Kidney capillary endothelial cell (primary cell): ENCODE results near the gene KIAA1671.

Experiments
- DNase-seq: peaks from one replicate; pipeline ENCODE4 v3.0.0-alpha.2; 2018; ENCODE audit warnings: low spot score

The KIAA1671 gene

DNA sequence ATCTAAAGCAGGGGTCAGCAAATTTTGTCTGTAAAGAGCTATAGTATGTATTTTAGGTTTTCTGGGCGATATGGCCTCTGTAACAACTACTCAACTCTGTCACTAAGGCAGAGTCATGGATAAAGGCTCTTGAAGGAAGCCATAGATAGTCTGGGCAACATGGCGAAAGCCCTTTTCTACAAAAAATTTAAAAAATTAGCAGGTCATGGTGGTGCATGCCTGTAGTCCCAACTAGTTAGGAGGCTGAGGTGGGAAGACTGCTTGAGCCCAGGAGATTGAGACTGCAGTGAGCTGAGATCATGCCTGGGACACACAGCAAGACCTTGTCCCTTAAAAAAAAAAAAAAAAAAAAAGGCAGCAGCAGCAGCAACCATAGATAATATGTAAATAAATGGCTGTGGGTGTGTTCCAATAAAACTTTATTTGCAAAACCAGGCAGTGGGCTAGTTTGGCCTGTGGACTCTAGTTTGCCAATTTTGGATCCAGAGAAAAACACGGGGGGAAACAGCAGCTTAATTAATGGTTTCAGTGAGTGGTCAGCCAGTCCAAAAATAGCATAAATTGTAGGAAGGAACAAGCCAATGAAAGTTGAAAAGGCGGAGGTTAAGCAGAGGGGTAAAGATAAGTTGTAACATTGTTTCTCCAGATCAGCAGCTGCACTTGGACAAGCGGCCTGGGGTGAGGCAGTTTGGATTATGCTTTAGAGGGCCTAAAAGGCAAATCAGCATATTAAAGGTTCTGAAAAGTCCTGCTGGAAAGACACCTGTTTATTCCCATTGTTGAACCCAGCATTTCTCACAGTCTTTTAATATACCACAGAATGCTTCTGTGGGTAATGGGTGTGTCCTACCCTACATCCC, 62.6 kb downstream of the KIAA1671 start:
- DNase-seq = no peak

DNA sequence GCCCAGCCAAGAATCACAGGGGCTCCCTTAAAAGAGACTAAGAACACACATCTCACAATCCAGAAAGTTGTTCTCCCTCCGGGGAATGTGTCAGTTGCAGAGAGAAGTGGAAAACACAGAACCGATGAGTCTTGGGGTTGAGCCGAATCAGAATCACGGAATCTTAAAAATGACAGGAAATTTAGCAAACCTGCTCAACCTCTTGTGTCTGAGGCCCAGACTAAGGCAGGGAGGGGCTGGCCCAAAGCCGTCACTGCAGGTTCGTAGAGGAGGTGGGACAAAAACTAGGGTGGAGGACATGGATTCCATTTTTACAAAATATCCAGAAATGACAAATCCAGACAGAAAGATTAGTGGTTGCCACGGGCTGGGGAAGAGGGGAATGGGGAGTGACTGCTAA, 63.8 kb downstream of the KIAA1671 start:
- no peak for DNase-seq

DNA sequence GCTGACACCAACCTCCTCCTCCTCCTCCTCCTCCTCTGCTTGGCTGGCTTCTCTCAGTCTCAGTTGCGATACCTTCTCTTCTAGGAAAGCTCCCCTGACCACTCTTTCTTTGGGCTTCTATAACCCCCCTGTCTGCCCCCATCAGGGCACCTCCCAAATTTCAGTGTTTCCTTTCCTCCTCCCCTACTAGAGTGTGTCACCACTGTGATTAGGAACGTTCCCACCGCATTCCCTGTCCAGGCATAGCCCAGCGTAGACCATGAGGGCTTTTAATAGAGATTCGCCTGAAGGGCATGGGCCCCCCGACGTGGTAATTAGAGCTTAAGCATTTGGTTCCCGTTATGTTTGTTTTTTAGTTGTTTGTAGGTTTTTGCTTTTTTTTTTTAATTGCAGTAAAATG, 65.5 kb downstream of the KIAA1671 start:
- no peak for DNase-seq

DNA sequence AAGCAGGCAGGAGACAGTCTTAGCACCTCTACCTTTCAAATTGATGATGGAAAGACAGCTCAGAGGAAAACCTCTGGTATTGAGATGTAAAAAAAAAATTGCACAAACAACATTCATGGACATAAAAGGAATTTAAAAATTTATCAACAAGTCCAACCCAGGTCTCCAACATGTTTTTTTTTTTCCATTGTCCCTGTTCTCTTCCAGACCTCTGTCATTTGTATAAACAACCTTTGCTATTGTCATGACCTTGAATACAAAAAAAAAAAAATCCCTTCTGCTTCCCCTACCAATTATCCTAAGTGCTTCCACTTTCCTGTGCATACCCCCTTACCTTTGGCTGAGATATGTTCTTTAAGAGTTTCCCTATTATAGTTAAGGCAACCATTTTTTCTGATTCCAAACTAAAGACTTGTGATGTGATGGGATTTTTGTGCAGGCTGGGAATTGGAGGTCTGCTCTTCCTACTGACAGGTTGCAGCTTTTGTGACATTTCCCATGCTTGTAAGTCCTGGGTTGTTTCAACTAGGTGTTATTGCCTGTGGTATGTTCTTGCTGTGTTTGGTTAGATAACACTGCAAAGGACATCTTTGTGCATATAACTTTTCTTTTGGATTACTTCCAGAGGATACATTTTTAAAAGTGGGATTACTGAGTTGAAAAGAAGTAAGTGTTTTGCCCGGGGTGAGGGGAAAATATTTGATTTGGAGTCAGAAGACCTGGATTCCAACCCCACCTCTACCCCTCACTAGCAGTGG, 67.1 kb downstream of the KIAA1671 start:
- DNase-seq = no peak

DNA sequence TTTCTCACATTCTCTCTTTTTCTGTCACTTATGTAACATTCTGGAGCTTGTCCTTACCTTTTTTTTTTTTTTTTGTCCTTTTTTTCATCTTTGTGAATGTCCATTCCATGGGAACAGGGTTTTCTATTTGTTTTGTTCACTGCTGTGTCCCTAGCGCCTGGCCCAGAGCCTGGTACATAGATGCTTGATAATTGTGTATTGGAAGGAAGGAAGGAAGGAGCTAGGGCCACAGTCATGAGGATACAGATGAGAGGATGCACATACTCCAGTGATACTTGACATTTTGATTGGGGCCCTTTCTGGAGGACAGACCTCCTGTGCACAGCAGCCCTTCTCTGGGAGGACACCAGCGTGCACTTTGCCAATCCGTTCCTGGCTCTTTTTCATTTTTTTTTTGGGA, 68.9 kb downstream of the KIAA1671 start:
- DNase-seq = no peak

DNA sequence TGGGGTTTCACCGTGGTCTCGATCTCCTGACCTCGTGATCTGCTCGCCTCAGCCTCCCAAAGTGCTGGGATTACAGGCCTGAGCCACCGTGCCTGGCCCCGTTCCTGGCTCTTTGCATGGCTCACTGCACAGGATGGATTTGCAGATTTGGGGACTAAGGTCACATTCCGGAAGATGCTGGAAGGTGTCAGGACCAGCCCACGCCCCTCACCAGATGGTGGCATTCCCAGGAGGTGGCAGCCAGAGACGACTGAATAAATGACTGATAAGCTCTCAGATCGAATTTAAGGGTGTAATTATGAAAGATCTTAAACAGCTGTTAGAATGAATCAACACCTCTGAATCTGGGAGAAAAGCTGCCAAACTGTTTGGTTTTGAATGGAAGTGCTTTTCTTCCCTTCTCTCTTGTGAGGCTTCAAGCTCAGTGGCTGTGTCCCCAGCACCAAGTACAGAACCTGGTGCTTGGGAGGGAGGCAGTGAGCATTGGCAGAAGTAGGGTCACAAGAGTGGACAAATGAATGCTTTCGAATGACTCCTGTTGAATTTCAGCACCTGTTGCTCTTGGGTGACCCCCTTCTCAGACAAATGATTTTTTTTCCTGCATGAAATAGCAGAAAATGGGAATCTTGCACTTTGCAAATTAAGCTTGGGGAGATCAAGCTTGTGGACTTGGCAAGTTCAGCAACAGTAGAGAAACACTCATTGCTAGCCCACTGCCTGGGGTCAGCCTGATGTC, 69.6 kb downstream of the KIAA1671 start:
- DNase-seq = no peak

DNA sequence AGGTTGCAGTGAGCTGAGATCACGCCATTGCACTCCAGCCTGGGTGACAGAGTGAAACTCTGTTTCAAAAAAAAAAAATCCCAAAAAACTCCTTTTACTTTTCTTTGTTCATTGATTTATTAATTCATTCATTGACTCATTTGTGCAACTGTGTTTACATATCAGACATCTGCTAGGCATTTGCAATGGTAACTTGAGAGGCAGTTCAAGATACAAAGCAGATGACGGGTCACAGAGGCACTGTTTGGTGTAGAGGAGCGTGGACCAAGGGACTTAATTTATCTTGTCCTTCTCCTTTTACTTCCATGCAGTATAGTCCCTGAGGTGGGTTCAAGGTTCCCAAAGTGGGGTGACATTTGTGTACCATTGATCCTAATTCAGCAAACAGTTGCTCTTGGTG, 71.4 kb downstream of the KIAA1671 start:
- no peak for DNase-seq

DNA sequence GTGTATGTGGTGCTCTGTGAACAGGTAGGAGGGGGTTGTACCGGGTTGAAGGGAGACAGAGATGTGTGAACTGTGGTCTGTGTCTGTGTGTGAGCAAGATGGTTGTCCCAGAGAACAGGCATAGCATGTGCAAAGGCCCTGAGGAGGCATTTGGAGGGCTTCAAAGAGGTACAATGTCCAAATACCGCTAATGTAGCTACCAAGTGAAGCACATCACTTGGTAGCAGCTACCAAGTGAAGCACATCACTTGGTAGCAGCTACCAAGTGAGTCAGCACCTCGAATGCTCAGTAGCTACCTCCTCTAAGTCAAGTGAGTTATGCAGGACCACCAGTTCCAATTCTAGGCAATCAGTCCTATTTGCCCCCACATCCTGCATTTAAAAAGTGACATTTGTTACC, 72.4 kb downstream of the KIAA1671 start:
- no peak for DNase-seq

DNA sequence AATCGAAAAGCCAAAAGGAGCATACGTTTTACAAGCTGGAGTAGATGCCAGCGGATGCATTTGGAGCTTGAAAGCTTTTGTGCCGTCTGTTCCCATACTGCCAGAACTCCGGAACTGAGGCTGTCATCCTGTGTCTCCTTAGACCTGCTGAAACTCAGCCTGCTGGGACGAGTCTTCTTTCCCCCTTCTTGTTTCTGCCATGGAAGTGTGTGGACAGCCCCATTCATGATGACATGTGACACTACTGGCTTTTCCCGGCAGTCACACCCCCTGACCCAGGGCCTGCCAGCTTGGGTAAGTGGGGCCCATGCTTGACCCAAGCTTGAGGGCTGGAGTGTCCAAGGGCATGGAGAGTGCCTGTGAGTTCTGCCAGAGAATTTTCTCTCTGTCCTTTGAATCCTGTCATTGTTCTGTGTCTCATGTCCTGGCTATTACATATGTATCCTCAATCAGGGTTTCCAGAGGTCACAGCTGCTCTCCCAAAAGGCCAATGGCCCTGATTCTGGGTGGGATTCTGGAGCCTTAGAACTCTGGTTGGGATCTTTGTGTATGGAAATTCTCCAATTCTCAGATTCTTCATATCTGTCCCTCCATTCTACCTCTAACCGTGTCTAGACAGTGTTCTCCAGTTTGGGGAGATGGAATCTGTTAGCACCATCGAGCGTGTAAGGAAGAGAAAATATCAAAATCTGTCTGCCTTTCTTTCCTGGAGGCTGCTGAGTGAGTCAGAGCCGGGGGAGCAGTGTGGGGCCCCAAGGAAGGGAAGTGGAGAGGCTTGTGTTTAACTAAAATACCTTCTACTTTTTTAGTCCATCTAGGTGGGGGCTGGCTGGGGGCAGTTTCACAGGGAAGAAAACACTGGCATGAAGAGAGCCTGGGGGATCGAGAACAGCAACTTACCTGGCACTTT, 73.2 kb downstream of the KIAA1671 start:
- peak; percentile 61 for DNase-seq

DNA sequence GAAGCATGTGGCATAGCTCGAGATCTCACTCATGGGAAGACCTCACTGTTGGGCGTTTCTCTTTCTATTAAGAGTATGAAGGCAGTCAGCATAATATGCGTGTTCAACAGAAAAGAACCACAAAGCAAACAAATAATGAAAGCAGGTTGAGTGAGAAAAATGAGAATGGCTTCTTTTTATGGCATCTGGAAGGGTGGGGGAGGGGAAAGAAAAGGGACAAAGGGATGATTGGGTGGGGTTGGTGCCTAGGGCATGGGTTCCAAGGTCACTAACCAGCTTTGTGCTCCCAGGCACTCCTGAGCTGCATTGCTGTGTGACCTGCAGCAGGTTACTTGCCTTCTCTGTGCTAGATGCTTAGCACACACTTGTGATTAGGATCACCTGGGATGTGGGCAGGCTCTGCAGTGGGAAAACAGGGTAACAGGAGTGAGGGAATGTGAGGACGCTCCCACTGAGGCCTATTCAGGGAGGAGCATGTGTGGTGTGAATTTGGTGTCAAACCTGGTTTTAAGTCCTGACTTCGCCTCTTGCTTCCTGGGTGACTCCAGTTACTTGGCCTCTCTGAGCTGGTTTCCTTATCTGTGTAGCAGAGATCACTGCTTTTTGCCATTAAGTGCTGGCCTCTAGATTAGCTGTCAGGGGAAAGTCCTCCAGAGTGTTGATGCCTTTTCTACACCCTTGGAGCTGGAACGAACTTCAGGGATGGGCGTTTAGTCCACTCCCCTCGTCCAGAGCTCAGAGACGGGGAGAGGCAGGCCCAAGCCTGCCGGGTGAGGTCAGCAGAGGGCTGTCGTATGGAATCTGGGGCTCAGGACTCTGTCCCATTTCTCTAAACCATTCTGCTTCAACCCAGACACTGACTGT, 74.8 kb downstream of the KIAA1671 start:
- DNase-seq = no peak

DNA sequence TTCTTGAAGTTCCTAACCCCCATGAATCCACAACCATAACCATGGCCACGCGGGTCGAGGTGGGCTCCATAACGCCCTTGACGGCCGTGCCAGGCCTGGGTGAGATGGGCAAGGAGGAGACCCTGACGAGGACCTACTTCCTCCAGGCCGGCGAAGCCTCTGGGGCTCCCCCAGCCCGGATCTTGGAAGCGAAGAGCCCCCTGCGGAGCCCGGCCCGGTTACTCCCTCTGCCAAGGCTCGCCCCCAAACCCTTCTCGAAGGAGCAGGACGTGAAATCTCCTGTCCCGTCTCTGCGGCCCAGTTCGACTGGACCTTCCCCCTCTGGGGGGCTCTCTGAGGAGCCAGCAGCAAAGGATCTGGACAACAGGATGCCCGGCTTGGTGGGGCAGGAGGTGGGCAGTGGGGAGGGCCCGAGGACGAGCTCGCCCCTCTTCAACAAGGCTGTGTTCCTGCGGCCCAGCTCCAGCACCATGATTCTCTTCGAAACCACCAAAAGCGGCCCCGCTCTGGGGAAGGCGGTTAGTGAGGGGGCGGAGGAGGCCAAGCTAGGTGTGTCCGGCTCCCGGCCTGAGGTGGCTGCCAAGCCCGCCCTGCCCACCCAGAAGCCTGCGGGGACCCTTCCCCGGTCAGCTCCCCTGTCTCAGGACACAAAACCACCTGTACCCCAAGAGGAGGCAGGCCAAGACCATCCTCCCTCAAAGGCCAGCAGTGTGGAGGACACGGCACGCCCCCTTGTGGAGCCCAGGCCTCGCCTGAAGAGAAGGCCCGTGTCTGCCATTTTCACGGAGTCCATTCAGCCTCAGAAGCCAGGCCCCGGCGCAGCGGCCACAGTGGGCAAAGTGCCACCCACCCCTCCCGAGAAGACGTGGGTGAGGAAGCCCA, 75.7 kb downstream of the KIAA1671 start:
- DNase-seq = no peak

DNA sequence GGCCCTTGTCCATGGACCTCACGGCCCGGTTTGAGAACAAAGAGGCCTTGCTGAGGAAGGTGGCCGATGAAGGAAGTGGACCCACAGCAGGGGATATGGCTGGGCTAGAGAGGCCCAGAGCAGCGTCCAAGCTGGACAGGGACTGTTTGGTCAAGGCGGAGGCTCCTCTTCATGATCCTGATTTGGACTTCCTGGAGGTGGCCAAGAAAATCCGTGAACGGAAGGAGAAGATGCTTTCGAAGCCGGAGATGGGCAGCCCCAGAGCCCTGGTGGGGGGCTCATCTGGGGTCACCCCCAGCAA, 76.3 kb downstream of the KIAA1671 start:
- DNase-seq = no peak

DNA sequence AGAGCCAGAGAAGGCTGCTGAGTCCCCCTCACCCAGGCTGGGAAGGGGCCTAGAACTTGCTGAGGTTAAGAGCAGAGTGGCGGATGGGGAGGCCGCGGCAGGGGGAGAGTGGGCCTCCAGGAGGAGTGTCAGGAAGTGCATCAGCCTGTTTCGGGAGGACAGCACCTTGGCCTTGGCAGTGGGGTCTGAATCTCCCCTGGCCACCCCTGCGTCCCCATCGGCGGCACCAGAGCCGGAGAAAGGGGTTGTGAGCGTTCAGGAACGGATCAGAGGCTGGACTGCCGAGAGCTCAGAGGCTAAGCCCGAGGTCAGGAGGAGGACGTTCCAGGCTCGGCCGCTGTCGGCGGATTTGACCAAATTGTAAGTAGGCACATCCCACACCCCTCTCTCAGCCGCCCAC, 76.7 kb downstream of the KIAA1671 start:
- DNase-seq = no peak

DNA sequence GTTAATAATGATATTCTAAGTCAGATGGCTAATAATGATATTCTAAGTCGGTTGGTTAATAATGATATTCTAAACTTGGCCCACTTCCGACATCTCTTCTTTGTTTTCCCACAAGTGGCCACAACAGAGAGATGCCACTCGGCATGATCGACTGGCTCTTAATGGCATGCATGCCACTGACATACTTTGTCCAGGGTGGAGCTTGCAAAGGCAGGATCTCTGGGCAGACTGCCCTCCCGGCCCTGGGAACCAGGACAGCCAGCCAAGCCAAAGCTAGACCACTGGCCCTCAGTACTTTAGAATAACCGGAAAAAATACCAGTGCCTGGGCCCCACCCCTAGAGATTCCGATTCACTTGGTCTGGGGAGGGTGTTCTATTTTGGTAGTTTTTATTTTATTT, 78.1 kb downstream of the KIAA1671 start:
- DNase-seq = no peak

DNA sequence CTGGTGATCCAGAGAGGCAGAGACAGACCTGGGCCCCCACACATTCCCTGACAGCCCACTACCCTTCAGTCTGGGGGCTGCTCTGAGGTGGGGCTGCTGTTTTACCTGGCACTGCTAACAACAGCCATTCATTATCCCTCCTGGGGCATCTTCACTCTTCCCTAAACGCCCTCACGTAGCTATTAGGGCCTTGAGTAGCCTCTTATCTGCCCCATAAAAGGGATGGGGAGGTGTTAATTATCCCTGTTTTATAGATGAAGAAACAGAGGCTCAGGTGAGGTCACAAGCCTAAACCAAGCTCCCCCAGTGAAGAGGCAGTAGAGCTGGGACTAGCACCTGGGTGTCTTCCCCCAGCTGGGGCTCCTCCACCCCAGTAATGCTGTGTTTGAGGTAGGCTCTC, 79.5 kb downstream of the KIAA1671 start:
- DNase-seq = no peak

DNA sequence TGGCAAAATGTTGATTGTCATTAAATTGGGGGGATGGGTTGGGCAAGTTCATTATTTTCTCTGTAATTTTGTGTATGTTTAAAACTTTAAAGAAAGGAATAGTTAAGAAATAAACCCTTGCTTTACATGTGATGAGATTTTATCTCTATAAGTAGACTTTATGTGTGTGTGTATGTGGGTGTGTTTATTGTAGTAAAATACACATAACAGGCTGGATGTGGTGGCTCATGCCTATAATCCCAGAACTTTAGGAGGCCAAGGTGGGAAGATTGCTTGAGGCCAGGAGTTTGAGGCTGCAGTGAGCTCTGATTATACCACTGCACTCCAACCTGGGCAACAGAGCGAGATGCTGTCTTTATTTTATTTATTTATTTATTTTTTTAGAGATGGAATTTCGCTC, 83.2 kb downstream of the KIAA1671 start:
- DNase-seq = no peak

DNA sequence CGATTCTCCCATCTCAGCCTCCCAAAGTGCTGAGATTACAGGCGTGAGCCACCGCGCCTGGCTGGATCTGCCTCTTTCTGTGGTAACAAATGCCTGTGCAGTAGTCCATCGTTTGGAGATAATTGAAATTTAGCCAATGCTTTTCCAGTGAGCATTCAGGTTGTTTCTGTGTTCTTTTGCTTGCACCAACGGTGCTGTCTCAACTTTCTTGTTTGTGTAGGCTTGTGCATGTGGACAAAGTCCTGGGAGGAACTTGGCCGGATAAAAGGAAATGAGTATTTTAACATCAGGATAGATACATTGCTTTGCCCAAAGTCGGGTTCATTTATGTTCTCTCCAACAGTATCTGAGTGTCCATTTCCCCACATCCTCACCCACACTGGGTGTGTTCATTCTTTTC, 85.7 kb downstream of the KIAA1671 start:
- no peak for DNase-seq

DNA sequence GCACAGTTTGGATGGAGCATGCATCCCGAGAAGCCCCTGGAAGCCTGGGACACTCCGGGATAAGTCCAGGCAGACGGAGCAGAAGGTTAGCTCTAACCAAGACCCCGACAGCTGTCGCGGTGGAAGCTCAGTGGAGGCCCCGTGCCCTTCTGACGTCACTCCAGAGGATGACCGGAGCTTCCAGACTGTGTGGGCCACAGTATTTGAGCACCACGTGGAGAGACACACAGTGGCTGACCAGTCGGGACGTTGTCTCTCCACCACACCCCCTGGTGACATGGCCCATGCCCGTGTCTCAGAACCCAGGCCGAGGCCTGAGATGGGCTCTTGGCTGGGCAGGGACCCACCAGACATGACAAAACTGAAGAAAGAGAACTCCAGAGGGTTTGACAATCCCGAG, 86.3 kb downstream of the KIAA1671 start:
- DNase-seq = no peak

DNA sequence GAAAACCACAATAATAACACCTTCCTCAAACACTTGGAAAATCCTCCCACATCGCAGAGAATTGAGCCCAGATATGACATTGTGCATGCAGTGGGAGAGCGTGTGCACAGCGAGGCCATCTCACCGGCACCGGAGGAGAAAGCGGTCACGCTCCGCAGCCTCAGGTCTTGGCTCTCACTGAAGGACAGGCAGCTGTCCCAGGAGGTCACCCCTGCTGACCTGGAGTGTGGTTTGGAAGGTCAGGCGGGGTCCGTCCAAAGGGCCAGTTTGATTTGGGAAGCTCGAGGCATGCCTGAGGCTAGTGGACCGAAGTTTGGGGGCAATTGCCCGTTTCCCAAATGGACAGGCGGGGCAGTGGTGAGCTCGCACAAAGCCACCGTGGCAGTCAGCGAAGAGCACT, 86.7 kb downstream of the KIAA1671 start:
- no peak for DNase-seq

DNA sequence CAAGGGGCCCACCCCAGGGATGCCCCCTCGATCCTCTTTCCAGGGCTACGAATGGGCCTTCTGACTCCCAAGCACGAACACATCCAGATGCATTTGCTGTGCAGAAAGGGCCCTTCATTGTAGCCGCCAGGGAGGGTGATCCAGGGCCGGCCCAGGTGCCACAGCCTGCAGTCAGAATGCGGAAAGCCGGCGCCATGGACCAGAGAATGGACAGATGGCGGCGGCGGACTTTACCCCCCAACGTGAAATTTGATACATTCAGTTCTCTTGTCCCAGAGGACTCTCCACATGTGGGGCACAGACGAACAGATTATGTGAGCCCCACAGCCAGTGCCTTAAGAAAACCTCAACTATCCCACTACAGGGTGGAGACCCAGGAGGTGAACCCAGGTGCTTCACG, 87.2 kb downstream of the KIAA1671 start:
- DNase-seq = no peak
